8988T (cell line): Measurements from ENCODE around the gene CRTAC1.
A peak's percentile ranks its signal among the peaks of the same experiment; 100 is the strongest.

Experiments
- DNase-seq: peaks from one replicate; pipeline ENCODE4 v3.0.0; 2011

The CRTAC1 gene

DNA sequence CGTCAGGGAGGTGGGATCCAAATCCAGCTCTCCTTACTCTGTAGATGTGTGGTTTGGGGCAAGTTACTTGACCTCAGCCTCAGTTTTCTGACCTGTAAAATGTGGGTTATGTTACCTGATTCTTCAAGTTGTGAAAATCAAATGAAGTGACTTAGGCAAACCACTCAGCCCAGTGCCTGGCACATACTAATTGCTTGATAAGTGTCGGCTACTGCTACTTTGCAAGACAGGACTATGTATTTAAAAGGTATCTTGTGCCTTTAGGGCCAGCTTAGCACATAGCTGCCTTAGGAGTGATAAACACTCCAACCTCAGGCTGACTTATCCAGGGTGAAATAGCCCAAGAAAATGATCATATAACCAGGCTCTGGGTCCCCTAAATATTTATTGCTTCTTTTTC, 137.9 kb downstream of the CRTAC1 start:
- DNase-seq, result no peak

DNA sequence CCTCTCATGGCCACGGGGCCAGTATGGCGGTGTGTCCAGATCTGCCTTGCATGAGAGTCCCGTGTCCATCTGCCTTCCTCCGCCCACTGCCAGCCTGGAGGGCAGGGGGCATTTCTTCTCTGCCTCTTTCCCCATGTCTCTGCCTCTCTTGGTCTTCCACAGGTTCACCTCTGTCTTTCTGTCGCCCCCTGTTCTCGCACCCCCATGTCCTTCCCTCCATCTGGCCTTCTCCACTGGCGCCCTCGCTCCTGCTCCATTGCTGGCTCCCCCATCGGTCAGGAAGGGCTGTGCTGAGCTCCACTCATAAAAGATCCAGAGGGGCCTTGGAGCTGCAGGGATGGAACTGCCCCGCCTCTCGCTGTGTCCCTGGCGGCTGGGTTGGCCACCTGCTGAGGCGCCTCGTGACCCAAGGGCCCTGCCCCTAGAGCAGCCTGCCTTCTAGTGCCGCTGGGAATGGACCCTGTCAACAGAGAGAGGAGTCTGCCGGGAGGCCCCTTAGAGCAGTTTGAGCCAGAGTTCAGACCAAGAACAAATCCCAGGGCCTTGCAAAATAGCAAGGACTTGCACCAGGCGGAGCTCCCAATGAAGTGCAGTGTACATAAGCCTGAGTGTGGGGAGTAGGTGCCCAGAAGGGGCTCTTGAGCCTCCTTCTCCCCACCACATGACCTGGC, 138.8 kb downstream of the CRTAC1 start:
- DNase-seq, result no peak

DNA sequence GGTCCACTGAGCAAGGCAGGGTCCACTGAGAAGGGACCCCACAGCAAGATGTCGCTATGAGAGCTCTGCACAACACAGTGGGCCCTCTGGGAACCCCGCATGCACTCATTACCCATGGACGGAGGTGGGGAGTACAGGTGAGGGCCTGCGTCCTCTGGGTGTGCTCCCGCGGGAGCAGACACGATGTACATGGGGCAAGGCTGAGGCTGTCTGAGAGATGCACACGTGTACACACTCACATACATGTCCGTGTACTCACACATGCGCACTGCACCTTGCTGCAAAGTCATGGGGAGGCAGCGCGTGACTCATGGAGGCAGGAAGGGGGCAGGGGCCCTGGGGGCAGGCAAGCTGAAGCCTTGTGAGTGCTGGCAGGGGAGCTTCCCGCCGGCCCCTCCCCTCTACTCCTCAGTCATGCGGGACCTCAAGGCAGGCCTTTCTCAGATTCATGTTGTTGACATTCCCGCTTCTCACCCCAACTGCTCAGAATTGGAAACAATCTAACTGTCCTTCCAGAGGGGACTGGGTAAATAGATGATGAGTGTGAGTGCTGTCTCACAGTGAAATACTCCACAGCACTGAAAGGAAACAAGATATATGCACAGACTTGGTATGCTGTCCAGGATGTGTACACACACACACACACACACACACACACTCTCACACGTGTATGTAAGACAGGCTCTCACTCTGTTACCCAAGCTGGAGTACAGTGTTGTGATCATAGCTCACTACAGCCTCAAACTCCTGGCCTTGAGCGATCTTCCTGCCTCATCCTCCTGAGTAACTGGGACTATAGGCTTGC, 140.8 kb downstream of the CRTAC1 start:
- no peak for DNase-seq

DNA sequence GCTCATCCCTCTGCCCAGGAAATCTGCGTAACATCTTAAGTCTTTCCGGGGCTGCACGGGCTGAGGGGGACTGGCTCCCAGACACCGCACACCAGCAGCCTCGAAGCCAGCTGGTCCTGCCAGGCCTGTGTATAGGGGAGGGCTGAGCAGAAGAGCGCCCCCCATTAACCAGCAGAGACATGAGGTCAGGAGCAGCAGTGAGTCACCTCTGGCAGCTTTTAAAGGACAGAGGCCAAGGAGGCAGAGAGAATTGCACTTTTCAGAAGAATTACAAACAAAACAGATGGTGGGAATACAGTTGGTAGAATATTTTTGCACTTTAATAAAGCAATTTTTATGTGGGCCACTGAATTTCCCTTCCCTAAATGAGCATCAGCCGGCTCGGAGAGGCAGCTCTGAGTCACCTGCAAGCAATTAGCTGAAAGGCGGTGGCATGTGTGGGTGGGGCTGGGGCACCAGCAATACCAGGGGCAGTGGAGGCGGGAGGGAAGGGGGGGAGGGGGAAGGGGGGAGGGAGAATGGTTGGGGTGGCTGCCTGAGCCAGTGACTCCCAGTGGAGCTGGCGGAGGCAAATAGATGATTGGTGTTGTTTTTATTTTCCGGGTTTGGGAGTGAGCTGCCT, 141.7 kb downstream of the CRTAC1 start:
- peak; percentile 55 for DNase-seq

DNA sequence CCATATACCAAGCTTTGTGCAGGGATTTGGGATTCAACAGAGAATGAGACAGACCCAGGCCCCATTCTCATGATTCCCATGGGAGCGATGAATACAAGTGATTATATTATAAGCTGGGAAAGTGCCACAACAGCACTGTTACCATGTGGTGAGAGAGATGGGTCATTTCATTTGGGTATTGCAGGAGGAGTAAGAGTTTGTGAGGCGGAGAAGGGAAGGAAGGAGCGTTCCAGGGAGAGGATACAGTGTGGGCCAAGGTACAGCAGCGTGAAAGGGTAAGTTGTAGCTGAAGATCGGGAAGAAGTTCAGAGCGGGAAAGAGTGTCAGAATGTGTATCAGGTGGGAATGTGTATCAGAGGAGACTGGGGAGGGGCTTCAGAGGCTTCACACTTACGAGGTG, 142.3 kb downstream of the CRTAC1 start:
- DNase-seq, result no peak

DNA sequence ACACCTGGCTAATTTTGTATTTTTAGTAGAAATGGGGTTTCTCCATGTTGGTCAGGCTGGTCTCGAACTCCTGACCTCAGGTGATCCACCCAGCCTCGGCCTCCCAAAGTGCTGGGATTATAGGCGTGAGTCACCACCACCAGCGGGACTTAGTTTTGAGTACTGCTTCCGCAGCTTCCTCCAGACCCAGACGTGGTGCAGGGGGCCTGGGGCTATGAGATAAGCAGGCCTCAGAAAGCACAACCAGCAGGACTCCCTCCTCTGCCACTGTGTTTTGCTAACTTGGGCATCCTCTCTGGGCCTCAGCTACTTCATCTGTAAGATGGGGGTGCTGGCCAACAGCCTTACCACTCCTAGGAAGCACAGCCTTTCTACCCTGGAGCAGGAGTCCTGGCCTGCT, 143.0 kb downstream of the CRTAC1 start:
- DNase-seq, result no peak

DNA sequence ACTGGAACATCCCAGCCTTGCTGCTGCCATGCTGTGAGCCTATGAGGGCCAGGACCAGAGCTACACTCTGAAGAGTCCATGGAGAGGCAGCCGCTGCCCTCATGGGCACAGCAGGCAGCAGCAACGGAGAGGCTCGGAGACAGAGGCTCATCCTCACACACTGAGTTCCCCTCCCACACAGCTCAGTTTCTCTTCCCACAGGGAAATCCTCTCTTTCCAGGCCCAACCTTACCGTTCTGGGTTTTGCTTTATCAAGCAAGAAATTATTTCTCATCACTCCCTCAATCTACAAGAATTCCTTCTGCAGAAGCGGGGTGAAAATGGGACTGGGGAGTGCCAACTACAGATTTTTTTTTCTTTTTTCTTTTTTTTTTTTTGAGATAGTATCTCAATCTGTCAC, 144.1 kb downstream of the CRTAC1 start:
- no peak for DNase-seq

DNA sequence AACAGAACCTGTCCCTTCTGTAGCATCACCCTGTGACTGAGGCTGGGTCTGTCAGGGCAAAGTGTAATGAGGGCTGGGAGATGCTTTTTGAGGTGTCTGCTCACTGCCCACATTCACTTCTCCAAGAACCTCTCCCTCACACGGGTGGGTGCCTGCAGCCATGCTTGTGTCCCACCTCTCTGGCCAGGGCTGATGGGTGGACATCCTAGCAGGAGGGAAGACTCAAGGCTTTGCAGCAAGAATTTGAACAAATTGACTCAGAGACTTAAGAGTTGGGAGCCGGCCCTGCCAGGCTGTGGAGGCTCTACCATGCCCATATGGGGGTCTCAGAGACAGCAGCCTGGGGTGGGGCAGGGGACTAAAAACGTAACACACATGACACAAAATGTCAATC, 147.3 kb downstream of the CRTAC1 start:
- no peak for DNase-seq

DNA sequence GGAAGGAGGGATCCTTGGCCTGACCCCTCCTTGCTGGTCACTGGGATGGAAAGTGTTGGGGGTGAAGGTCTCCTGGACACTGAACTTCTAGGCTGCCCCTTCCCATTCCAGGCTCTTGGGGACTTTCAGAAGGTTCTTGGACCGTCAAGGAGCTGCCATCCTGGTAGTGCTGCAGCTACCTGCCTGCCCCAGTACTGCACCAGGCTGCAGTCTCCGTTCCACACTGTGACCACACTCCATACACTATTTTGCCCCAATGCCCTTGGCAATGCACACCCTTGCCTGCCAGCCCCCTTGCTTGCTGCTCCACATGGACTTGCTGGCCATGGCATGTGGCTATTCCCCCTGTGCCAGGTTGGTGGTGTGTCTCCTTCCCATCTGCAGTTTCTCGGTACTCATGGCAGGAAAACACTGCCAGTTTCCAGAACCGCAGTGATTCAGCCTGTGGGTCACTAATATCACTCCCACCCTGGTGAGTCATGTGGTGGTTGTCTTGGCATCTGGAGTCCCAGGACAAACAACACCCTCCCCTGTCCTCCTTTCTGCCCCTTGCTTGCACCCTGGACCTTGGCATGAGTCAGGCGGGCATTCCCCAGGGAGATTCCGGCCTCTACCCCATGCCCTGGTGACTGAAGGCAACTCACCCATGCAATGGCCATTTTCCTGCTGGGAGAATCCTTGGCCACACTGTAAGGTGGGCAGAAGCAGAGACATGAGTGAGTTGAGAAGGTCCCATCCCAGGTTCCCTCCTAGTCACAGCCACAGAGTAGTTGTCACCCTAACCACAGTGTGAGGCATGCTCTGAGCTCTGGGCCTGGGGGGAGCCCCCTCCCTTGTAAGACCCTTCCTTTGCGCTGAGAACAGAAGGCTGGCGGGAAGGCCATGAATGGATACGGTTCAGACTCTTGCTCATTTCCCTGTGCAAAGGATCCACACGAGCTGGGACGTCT, 148.0 kb downstream of the CRTAC1 start:
- no peak for DNase-seq

DNA sequence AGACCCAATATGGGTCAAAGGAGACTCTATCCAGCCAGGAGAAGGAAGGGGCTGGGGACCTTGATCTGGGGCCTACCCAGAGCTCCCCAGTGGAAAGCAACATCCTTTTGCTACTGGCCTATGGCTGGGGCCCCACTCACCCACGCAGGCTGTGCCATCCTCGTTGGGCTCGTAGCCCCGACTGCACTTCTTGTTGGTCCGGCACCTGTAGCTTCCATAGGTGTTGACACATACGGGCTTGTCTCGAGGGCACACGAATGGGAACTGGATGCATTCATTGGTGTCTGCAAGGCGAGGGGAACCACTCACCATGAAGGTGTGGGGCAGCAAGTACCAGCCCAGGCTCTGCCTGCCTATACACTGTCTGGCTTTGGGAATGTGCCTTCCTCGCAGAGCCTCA, 150.3 kb downstream of the CRTAC1 start:
- no peak for DNase-seq

DNA sequence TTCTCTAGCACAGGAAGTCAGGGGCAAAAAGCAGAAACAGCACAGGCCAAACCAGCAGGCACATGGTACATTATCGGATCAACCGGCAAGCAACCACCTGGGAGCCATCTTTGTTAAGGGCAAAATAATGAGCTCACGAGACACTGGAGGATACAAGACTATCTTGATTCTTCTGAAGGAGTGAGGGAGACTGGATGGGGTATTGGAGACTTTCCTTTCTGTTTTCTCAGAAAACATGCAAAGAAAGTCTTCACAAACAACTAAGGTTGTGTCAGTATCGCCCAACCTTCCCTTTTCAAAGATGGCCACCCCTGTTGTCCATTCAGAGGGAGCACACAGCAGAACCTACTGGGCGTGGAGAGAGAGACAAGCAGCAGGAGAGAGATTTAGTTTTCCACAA, 151.2 kb downstream of the CRTAC1 start:
- no peak for DNase-seq

DNA sequence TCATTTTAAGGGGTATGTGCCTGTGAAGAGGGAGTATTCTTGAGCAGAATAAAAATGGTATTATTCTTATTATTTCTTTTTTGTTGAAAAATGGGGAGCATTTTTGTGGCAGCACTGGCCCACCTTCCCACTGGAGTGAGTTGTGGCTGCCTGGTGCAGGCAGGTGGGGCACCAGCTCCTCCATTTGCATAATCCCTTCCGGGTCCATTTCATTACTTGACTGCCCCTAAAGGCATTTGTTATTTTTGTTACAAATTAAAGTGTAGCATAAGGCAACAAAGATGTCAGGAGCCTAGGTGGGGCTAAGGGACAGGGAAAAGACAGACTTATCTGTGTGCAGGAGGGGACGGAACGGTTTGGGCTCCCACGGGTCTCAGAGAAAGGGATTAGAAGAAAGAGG, 154.0 kb downstream of the CRTAC1 start:
- DNase-seq, result no peak

DNA sequence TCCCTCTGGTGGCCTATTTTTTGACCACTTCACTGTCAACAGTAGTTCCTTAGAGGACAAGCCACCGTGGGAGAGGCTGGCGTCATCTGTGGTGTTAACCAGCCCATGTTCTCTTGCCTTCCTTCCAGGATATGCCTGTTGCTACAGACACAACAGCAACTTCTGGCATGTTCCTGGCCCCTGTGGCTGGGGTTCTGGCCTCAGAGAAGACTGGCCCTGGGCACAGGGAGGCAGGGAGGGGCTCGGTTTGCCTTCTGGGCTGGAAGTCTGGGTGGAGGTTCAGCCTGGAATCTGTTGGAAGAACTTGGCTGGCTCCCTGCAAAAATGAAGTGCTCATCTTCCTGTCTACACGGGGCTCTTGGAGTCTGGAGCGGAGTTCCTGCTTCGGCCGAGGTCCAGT, 155.0 kb downstream of the CRTAC1 start:
- DNase-seq, result no peak

DNA sequence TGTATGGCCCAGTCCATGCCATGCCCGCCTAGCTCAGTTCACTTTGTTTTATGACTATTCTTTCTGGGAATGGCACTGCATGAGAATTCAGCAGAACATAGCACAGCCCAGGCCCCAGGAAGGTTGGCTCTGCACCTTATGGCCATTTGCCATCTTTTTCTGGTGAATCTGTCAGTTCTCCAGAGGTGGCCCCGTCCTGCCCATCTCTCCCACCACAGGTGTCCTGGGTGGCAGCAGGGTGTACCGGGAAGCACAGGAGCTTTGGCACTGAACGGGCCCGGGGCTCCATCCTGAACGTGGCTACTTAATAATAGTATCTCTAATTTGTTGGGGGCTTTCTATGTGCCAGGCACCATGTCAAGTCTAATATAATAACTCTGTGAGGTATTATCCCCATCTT, 156.1 kb downstream of the CRTAC1 start:
- DNase-seq, result no peak

DNA sequence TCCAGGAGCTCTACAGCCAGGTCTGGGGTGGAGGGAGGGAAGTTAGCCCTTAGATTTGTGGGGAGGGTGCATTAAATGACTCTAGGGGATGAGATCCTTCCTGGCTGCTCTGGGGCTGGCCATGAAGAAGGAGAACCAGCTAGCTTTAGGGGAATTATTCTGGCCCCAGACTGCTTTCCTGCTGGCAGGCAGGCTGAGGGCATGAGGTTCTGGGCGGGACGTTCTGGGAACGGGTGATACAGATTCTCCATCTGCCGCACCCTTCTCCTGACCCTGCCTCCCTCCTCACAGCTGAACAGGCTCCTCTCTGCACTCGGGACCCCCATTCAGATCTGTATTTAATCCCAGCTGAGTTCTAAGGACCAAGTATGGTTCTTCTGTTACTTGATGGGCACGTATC, 156.9 kb downstream of the CRTAC1 start:
- no peak for DNase-seq

DNA sequence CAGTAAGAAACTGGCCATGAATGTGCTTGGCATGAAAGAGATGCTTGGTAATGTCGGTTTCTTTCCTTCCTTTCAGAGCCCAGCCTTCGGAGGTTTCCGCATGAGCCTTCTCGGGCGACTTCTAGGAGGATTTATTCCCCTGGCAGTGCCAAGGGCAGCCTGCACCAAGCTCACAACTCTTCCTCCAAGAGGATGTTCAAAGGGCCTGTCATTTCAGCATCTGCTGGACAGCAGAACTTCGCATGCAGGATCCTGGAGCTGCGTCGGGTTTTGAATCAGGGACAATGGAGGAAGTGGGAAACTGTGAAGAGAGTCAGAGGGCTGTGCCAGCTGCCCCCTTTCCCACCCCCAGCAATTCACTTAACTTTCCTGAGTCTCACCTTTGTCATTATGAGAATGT, 159.4 kb downstream of the CRTAC1 start:
- no peak for DNase-seq

DNA sequence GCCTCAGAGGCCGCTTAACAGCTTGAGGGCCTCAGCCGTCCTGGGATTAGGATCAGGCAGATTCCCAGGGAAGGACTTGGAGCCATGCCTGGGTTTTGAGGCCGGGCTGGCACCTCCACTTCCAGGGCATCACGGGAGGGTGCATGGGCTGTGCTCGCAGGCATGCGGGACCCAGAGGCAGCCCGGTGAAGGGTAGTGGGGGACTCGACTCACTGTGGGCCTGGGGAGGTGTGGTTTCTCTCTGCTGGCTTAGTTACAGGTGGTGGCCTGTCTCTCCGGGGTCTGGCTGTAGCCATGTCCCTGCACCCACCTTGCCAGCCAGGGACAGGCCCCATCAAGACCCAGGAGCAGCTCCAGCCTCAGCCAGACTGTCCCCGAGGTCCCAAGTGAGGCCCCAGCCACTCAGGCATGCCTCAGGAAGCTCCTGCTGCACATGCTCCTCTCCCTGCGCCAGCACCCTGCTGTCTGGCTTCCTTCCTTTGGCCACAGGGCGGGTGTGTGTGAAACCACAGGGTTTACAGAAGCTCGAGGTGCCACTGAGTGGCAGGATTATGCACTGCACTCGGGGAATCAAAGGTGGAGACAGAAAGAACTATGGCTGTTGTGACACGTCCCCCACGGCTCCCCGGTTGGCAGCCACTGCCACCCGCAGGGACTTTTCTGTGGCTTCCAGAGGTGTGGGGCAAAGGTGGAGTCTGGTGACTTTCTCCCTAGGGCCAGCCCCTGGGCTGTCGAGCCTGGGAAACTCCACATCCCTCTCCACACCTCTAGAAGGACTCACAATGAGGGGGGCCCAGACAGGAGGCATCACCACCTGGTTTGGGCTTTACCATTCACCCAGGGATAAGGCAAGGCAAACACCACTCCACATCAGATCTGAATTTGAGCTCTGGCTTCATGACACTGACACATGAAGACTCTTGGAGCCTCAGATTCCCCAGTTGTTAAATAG, 161.1 kb downstream of the CRTAC1 start:
- peak; percentile 95 for DNase-seq

DNA sequence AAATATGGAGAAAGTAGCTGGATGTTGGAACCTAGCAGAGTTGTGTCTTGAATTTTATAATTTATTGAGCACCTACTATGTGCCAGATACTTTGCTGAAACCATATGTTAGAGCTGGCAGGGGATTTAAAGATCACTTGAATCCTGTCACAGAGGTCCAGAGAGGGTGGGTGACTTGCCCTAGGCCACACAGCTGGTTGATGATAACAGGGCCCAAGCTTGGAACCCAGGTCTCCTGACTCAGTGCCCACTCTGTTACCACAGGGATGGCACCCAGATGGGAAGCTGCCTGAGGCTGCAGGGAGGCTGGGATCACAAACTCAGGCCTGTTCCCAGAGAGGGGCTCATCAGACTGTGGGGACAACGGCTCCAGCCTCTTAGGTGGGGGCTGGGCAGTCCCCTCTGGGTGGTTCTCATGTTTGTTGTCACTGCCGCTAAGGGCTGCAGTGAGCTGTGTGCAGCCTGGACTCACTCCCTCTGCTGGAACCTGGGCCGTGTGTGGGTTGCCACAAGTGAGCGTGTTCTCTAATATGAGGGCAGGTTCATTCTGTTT, 162.2 kb downstream of the CRTAC1 start:
- no peak for DNase-seq

DNA sequence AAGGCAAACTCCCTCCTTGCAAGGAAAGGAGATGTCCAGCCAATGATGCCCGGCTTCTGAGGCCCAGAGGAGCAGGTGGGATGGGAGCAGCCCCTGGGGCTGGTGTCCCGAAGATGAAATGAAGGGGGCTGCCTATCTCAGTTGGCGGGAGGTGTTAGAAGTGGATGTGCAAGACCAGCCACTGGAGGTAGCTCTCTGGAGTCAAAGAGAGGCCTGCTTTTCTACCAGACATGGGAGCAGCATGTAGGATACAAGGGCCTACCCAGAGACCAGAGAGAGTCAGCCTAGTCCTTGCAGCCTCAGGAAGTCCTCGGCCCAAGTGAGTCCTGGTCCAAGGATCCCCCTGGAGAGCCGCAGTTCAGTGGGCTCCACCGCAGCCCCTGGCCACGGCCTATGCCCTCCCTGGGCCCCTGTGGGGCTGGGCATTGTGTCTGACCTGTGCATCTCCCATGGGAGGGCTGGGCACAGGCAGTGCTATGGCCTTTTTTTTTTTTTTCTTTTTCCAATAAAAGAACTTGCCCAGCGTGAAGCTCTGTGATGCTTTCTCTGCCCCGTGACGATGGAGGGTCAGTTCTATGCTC, 163.1 kb downstream of the CRTAC1 start:
- no peak for DNase-seq

DNA sequence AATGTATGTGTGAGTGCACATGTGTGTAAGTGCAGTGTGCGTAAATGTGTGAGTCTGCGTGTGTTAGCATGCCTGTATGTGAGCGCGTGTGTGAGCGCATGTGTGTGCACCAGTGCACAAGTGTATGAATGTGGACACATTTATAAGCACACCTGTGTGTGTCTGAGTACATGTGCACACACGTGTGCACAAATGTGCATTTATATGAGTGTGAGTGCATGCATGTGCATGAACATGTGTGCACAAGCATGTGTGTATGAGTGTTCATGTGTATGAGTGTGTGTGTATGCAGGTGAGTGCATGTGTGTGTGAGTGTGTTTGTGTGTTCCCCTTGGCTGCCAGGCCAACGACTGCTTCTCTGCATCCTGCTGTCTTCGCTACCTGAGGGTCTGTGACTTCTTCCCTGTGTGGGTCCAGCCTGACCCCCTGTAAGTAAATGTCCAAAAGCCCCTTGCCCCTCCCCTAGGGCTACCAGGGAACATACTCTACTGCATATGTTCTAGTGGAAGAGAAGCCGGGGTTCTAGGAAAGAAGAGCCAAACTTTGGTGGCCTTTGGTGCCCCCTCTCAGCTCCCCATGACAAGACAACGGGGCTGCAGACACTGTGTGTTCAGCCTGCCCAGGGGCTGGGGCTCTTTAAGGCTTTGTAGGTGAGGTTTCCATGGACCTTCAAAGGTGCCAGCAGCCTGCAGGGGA, 163.7 kb downstream of the CRTAC1 start:
- DNase-seq, result no peak

DNA sequence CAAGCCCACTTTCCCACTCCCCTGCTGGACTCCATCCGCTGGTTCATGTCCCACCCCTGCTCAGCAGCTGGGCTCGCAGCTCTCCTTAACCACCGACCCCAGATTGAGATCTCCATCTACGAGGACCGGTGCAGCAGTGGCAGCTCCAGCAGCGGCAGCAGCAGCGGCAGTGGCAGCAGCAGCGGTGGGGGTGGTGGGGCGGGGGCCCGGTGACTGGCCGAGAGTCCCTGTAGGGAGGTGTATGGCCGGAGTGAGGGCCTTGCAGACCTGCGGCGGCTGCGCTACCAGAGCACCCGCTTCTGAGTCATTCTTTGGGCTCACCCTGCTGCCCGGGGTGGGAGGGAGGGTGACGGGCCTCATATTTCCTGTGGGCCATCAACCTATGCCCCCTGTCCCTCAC, 164.9 kb downstream of the CRTAC1 start:
- no peak for DNase-seq
